ENCODE results near the gene DCDC1.

The DCDC1 gene

DNA sequence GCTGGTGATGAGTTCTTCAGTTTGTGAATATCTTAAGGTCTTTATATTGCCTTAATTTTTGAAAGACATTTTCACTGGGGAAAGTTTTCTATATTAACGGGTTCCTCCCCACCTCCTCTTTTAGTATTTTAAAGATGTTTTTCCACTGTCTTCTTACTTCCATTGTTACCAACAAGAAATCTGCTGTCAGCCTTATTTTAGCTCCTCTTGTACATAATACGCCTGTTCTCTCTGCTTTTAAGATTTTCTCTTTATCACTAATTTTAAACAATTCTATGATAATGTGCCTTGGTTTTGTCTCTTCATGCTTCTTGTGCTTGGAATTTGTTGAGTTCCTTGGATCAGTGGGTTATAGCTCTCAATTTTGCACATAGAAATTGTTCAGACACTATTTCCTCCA is 280.4 kb downstream of the DCDC1 start:
- no peak for DNase-seq

DNA sequence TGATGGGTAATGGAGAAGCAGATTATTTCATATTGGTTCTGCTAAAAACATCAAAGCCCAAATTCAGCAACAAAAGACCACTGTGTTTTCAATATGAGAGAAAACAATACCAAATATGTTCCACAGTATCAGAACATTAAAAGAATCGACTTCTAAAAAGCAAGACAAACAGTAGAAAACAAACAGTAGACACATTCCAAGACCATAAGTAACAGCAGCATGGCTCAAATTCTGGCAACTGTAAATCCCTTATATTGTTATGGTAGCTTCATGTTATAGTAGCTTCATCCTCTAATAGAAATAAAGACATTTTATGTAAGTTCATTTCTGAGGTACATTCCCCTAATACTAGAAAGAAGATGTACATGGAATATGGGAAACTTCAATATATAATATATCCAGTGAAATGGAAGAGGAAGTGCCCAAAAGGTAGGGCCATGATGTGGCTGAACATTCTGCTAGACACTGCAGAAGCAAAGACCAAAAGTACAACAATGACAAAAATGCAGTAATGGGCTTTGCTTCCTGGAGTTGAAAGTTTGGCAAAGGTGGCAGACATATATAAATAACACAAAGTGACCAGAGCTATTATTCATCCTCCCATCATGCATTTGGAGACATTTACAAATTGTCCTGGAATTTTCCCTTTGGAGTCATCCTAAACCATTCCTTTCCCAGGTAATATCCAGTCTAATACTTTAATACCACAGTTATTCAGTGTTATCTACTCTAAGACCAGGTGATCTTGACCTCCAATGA is 299.9 kb downstream of the DCDC1 start:
- no peak for DNase-seq

DNA sequence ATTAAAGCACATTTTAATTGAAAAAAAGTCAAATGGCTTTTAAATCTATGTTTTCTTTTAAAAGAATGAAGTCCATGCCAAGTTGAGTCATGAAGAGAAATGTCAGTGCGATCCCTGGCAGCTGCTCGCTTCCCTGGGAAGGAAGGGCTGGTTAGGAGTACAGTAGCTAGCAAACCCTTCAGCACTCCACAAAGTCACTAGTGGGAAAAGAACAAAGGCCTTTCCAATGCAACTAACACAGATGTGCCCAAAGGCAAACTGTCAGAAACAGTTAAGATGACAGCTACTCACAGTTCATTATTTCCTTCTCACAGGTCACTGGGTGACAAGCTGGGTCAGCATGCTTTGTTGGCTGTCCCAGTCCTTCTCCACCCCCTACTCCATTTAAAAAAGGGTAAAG is 308.7 kb downstream of the DCDC1 start:
- DNase-seq, result peak; percentile 53

DNA sequence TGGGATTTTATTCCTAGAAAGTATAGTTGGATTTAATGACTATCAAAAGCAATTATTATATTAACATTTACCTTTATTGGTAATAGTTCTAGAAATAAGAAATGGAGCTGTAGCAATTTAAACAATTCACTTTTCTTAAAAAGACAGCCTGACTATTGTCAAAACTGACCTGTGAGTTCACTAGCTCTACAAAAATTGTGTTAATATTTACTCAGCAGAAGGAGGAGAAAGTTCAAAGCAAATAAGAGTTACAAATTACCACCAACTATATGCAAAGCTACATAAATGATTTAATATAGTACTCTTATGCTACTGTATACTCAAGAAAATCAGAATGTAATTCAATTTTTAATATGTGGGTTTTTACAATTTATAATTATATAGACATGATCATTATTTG is 310.0 kb downstream of the DCDC1 start:
- no peak for DNase-seq

- DNase-seq, result no peak
Measured at GRCh38 chr11:31050061-31050765, 319.3 kb downstream of the DCDC1 start.

GRCh38 chr11:31045335-31045734 is 324.2 kb downstream of the DCDC1 start:
- DNase-seq, result no peak

DNA sequence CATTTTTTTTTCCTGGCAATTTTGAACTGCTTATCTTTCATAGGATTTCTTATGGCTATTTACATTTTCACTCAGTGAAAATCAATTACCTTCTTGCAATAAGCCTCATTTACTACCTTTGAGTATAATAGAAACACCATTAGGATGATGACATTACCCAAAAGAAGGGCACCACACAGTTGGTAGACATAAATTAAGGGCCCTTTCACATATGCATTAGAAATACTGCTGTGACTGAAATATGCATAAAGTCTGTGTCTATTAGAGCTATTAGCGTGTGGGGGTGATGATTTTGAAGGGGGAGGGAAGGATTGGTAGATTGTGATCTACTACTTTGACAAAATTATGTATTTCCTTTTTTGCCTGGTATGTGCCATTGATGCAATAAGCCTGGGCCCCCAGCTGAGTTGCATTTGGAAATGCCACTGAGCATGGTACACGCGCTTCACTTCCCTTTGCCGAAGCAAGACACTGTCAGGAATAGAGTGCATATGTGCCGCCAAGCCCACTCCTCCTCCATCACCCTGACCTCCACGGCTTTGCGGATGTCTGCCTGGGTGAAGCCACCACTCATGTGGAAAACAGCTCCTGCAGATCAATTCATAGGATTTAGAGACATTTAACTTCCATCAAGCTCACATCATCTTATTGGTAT is 339.3 kb downstream of the DCDC1 start:
- no peak for DNase-seq

DNA sequence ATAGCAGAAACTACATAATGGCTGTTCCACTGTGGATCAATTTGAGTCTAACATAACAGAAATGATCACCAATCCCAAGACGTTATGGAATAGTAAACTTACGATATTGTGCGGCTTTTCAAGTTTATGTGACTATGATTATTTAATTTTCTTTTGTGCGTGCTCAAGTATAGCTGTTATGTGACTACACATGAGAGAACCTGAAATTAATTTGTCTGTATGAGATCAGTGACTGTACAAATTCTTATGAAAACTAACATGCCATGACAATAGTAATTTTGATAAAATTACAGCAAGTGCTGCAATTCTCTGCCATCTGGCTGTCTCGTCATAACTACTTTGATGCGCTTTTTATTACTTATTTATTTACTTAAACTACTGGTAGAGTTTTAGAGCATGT is 343.2 kb downstream of the DCDC1 start:
- DNase-seq, result no peak

DNA sequence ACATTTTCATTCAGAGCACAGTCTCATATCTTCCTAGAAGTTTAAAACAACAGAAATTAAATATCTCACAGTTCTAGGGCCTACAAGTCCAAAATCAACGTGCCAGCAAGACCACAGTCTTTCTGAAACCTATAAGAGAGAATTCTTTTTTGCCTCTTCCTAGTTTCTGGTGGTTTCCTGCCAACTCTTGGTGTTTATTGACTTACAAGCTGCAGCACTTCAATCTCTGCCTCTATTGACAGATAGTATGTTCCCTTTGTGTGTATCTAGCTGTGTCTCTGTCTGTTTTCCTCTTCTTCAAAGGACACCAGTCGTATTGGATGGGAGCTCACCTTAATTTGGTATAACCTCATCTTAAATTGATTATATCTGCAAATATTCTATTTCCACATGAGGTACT is 347.5 kb downstream of the DCDC1 start:
- DNase-seq, result no peak

- no peak for DNase-seq
Measured at GRCh38 chr11:31019786-31020185, 349.8 kb downstream of the DCDC1 start.

DNA sequence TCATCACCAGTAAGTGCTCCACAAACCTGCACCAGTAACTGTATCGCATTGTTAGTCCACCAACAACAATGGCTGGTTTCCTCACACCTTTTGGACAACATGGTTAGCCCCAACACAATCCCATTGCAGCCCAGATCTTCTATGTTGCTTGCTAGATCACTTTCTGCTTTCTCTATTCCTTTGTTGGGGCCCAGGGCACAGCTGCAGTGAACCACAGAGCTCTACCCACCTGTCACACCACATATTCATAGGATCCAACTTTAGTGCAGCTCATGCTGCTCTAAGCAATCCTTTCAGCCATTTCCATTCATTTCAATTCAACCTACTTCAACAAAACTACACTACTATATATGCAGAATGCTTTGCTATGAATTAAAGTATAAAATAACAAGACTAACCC is 364.3 kb downstream of the DCDC1 start:
- no peak for DNase-seq

DNA sequence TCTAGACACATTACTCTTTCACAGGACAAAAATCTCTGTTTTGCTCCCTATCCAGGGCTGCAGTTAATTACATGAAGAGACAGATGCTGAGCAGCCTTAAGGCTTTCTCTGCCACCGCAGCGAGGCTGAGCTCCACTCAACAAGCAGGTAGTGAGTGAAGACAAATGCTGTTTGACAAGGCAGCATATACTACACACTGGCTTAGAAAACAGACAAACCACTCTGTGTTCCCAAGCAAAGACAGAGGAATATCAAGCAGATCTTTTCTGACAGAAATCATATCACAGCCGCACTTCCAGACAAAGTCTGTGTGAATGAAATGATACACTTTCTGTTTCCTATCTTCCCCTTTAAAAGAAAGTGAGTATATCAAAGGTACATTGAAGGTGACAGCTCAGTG is 368.1 kb downstream of the DCDC1 start:
- no peak for DNase-seq

DNA sequence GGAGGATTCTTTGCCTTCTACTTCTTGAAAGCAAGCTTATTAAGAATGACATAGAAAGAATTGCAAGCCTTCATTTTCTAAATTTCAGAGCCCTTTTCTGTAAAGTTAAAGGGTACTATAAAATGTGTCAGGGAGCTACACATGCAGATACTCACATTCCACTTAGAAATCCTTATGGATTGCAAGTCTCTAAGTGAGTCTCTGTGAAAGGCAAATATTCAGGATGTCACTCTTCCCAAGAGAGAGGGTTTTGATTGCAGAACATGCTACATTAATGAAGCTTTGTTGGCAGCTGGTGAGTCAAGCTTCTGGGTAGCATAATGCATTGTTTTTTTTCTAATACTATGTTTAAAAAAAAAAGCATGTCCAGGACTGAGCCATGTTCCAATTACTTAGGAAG is 369.2 kb downstream of the DCDC1 start:
- DNase-seq, result no peak

- DNase-seq, result no peak
Measured at GRCh38 chr11:30992513-30992849, 377.1 kb downstream of the DCDC1 start.

GRCh38 chr11:30991802-30992512 is 377.6 kb downstream of the DCDC1 start:
- DNase-seq, result no peak

- DNase-seq, result no peak
Measured at GRCh38 chr11:30991376-30991775, 378.2 kb downstream of the DCDC1 start.

GRCh38 chr11:30990625-30991296 is 378.8 kb downstream of the DCDC1 start:
- no peak for DNase-seq

- no peak for DNase-seq
Measured at GRCh38 chr11:30987819-30988218, 381.7 kb downstream of the DCDC1 start.

DNA sequence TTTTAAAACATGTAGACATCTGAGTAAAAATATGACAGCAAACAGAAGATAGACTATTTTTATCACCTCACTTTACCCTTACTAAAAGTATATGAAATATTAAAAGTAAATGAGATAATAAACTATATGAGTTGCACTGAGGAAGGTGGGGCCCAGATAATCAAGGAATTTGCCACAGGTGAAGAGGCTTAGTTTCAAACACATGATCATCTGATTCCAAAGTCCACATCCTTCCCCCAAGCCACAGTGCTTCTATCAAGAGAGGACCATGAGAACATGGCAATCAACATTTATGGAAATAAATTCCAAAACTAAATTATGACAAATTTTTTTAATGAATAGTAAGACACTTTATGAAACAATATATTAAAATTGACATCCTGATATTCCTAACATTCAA is 384.0 kb downstream of the DCDC1 start:
- no peak for DNase-seq

GRCh38 chr11:30984827-30985226 is 384.7 kb downstream of the DCDC1 start:
- no peak for DNase-seq

- DNase-seq, result no peak
Measured at GRCh38 chr11:30984442-30984816, 385.1 kb downstream of the DCDC1 start.

DNA sequence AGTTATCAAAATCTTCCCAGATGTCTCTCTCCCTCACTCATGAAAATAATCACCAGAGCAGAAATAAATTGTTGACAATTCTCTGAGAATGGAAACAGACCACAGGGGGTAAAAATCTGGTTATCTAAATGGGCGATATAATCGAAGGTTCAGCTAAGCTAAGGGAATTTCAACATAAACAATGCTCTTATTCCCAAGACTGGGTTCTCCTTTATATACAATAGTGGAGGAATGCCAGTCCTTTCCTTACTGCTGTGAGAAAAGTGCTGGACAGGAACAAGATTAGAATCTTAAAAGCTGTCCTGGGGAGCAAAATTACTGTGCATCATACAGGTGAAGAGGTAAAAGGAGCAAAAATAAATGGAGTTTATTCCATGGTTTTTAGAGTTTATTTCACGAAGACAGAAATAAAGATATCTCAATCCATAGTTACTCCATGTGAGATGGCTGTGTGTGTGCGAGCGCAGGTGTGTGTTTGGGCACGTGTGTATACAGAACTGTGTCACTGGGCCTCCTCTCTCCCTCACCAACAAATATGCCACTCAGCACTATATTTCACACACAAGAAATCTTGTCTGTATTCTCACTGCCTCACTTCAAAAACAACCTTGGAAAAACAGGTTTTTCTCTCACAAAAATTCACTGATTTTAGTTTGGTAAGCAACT is 385.6 kb downstream of the DCDC1 start:
- DNase-seq, result no peak

DNA sequence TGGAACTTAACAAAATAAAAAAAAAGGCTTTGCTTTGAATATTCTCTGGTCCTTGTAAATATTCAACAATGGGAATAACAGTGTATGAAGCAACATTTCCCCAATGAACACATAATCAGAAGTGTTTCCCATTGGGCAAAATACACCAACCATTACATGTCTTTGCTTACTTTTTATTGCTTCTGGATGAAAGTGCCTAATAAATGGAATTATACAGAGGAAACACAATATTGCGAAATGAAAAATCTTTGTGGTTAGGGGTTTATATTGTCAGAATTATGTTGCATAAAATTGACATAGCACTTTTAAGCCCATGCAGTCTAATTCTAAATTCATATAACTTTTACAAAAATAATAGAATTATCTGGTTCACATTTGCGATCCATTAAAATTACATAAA is 386.4 kb downstream of the DCDC1 start:
- DNase-seq, result no peak
